AG09309 (cell line): ENCODE measurements around the gene PHC2.
"Not testable (repeated sequence)": the region's sequence is repeated elsewhere in the genome, so short reads cannot be mapped to it uniquely, and the experiment has no call there.

ENCODE experiments used
- DNase-seq: peaks from one replicate; pipeline ENCODE4 v3.0.0-alpha.2; 2010; ENCODE audit warnings: low read depth
- H3K4me3 ChIP-seq: 2 replicates; pipeline ENCODE4 v1.5.1; 2011; ENCODE audit warnings: mild to moderate bottlenecking, low read depth, low read length, moderate library complexity; ENCODE audit not compliant: control insufficient read depth
- CTCF ChIP-seq: IDR thresholded peaks from 2 replicates; pipeline ENCODE4 v1.5.1; 2011; ENCODE audit warnings: mild to moderate bottlenecking, low read depth, low read length, inconsistent platforms; ENCODE audit not compliant: insufficient read depth, control insufficient read depth; ENCODE audit errors: missing control alignments

The PHC2 gene

GRCh38 chr1:33314416-33314815 is 116.5 kb downstream of the PHC2 start:
- H3K4me3 ChIP-seq, result no peak overlapping the region
- no peak for TF ChIP-seq CTCF
- DNase-seq, result no peak

- H3K4me3 ChIP-seq, result no peak overlapping the region
- TF ChIP-seq CTCF, result no peak
- DNase-seq, result no peak
Measured at GRCh38 chr1:33312413-33312749, 118.5 kb downstream of the PHC2 start.

GRCh38 chr1:33311706-33312412 is 119.0 kb downstream of the PHC2 start:
- DNase-seq, result no peak
- TF ChIP-seq CTCF, result no peak
- no peak overlapping the region for H3K4me3 ChIP-seq

- DNase-seq, result no peak
- no peak overlapping the region for H3K4me3 ChIP-seq
- no peak for TF ChIP-seq CTCF
Measured at GRCh38 chr1:33310702-33311101, 120.2 kb downstream of the PHC2 start.

- DNase-seq, H3K4me3 ChIP-seq: not testable (repeated sequence)
Measured at GRCh38 chr1:33309351-33309750, 121.5 kb downstream of the PHC2 start.

GRCh38 chr1:33307494-33307864 is 123.4 kb downstream of the PHC2 start:
- TF ChIP-seq CTCF, result no peak
- no peak overlapping the region for H3K4me3 ChIP-seq
- no peak for DNase-seq

- H3K4me3 ChIP-seq, result no peak overlapping the region
- no peak for TF ChIP-seq CTCF
- DNase-seq, result no peak
Measured at GRCh38 chr1:33306653-33307493, 124.0 kb downstream of the PHC2 start.
